Airway epithelial cell (primary cell): Measurements from ENCODE around the gene CDCA4. TPM values are rescaled to one million over a fixed set of nuclear protein-coding genes. Genes with fewer than 3 reads are reported as not detected.

Experiments used
- total RNA-seq: library from RNA; depleted of rRNA; stranded (reverse); fragments of >200 nt; gene quantifications from 2 replicates; pipeline ENCODE4 v1.2.3, GENCODE V29; 2015

The CDCA4 gene
- total RNA-seq, result 53.5 and 59.1 TPM in 2 replicates

DNA sequence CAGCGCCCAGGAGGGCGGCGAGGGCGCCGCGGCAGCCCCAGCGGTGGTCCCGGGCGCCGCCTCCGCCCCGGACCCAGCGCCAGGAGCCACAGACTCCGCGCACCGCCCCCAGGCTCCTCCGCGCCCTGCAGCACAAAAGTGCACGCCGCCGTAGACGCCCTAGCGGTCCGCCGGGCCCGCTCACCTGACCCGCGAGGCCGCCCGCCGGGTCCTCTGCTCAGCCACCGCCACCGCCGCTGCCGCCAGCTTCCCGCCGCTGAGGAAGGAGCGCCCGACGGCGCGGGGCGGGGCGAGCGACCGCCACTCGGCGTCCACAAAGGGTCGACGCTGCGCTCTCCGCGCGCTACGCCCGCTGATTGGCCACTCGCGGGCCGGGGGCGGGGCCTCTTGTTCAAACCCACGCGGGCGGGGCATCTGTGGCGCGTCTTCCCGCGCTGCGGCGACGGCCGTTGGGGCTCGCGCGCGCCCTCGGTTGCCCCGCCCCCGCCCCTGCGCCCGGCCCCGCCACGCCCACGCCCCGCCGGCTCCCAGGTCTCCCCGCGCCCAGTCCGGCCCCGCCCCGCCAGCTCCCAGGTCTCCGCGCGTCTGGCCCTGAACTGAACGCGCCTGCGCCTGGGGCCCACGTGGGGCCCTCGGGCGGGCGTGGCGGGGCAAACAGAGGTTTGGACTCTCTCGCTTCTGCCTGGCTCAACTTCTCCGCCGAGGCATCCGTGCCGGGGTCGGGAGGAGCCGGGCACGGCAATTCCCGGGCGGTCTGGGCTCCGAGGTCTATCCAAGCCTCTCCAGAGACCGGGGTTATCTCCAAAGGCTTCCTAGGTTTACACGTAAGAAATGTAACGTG, at the start of gene CDCA4:
CDCA4 (minus strand) TSS at position 269 of the 841 bp plus-strand sequence. CDS start 9,154 bp downstream, outside the sequence.

DNA sequence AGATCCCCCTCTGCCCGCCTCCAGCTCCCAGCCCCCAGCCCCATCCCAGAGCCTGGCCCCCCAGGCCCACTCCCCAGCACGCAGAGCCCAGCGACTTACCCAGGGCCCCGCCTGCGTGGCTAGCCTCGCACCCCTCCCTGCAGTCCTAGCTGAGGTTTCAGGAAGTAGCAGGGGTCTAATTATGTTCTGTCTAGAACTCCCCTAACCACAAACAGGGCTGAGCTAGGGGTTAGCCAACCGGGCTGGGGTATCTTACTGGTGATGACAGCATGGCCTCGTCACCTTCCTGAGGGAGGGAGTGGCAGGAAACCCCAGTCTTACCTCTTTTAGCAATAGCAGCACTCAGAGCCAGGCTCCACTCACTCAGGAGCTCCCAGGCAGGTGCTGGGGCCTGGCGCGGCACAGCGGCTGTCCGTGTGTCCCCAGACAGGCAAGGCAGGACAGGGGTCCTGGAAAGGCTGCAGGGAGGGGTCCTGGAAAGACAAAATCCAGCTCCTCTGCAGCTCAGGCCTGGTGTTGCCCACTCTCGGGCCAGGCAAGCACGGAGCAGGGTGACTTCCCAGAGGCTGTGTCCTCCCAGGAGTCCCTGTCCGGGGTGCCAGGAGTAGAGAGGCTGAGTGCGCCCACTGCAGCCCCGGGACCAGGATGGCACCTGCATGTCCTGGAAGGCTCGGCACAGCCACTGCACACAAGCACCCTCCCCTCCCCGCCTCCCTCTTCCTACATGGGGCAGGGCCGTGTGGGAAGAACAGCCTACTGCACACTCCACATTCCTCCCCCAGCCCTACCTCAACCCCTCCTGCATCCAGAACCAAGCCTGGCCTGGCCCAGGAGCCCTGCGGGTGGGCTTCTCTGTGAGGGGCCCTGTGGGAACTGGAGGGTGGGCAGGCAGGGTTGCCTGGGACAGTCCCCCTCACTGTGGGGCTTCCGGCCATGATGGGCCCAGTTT, 44.7 kb upstream of the CDCA4 start, which contains the start of gene GPR132:
GPR132 (minus strand) TSS at position 151 of the 949 bp plus-strand sequence. CDS start 10,010 bp downstream, outside the sequence.

DNA sequence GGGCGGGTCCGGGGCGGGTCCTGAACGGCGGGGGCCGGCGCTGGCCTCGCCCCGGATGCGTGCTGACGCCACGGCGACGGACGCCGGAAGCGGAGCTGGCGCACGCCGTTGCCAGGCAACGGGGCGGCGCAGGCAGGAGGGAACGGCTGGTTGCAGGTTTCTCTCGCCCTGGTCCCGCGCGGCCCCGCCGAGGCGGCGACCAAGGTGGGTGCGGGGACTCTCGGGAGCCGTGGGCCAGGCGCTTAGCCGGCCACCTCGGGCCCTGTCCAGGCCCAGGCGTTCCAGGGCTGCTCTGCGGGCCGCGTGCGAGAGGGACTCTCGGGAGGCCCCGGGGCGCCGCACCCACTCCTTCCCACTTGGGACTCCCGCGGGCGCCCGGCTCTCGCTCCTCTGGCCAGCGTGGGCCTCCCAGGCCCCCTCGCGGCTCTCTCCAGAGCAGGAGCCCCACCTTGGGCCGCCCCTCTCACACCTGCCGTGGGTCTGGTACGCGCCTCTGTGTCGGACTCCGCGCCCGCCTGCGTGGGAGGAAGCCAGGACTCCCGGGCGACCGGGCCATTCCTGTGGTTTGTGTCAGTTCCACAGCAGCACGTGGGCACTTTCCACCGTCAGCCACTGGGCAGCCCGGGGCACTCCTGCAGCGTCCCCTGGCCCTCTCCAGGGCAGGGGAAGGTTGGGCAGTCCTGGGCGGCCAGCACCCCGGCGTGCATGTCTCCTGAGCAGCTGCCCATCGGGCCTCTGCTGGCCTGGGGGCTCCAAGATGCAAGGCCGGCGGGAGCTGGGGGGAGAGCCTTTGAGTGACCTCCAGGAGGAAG, 35.0 kb downstream of the CDCA4 start, which contains the start of gene CLBA1:
CLBA1 (plus strand) TSS at position 114 of the 812 bp plus-strand sequence; CDS start at position 758, 644 bp downstream.

DNA sequence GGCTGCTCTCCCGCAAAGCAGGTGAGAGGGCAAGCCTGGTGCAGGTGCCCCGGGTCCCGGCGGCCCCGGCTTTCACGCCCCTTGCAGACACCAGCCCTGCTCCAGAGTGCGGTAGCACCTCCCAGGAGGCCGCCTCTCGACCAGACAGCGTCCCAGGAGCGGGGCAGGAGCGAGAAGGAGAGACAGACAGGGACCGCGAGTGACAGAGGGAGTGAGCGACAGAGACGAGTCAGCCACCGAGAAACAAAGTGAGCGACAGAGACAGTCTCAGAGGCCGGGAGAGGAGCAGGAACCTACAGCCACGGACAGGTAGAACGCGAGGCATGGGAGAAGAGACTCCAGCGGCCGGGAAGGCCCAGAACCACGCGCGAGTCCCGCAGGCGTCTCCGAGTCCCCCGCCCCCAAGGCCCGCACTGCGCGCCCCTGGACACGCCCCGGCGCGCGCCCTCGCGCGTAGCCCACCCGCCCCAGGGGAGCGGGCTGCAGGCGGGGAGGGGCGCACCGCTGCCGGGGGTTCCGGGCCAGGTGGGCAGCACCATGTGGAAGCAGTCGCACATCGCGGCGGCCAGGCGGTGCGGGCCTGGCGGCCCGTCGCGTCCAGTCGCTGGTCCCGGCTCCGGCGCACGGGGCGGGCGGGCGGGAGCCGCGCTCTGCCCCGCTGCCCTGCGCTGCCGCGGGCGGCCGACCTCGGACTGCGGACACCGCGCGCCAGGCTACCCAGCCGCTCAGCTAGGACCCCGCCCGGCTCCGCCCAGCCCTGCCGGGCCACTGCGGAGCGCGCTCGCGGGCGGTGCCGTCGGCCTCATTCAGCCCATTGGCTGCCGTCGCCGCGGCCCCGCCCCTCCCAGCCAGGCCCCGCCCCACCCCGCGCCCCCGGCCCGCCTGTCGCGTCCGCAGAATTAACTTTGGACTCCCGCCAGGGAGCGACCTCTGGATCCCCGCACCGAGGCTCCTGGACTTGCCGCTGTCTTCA, 42.9 kb downstream of the CDCA4 start, which contains the start of gene AHNAK2:
AHNAK2 (minus strand) TSS at position 694 of the 973 bp plus-strand sequence; CDS start at position 557, 137 bp downstream.

Other genes with a start within 250 kb of the CDCA4 start
- gene AKT1, start 225.3 kb downstream of the CDCA4 start, total RNA-seq, result 109 and 118 TPM in 2 replicates
- gene ZBTB42, start 220.0 kb downstream of the CDCA4 start, total RNA-seq, result 3.9 and 6.0 TPM in 2 replicates
- gene CEP170B, start 155.8 kb downstream of the CDCA4 start, total RNA-seq, result 35.4 and 42.4 TPM in 2 replicates
- gene PLD4, start 96.2 kb downstream of the CDCA4 start, total RNA-seq, result not detected in 2 replicates
- 222 and 339 TPM in 2 replicates for gene AHNAK2, start 42.7 kb downstream of the CDCA4 start, total RNA-seq
- gene CLBA1, start 35.3 kb downstream of the CDCA4 start, total RNA-seq, result 9.0 and 10.7 TPM in 2 replicates
- gene GPR132, start 44.3 kb upstream of the CDCA4 start, total RNA-seq, result 0.14 TPM in 1 of 2 replicates, not detected in the other
- gene JAG2, start 147.7 kb upstream of the CDCA4 start, total RNA-seq, result 69.5 and 89.4 TPM in 2 replicates
- gene NUDT14, start 160.2 kb upstream of the CDCA4 start, total RNA-seq, result 24.0 and 24.5 TPM in 2 replicates
- 41.0 and 41.8 TPM in 2 replicates for gene BTBD6, start 227.4 kb upstream of the CDCA4 start, total RNA-seq